SK-MEL-5 (cell line): ENCODE results near the gene NFKBIA. TPM values are rescaled to one million over a fixed set of nuclear protein-coding genes. Genes with fewer than 3 reads are reported as not detected.
"Not testable (repeated sequence)": the region's sequence is repeated elsewhere in the genome, so short reads cannot be mapped to it uniquely, and the experiment has no call there.

Source experiments
- DNase-seq: peaks from one replicate; pipeline ENCODE4 v3.0.0-alpha.2; 2016; ENCODE audit warnings: low read depth, low spot score
- in situ Hi-C: cut with HindIII; loops from 2 replicates; pipeline ENCODE4 v1.10.0; 2016; ENCODE audit warnings: low sequenced_read_pairs, high pct_unique_total_duplicates, low pct_unique_long_range_greater_than_20kb
- polyA plus RNA-seq, 2 experiments: library from polyadenylated mRNA; depleted of rRNA; stranded (reverse); fragments of >200 nt; gene quantifications; 2 replicates each; pipeline ENCODE4 v1.2.3, GENCODE V29; 2015
- total RNA-seq: library from RNA; depleted of rRNA; stranded (reverse); fragments of >200 nt; shearing (Covaris generic); gene quantifications from 2 replicates; pipeline ENCODE4 v1.2.3, GENCODE V29; 2014; rRNA removed

NFKBIA gene
- total RNA-seq, result 25.8 and 26.7 TPM in 2 replicates
- polyA plus RNA-seq (2015; cell fraction: cytosol; rRNA removed), result 24.3 and 32.3 TPM in 2 replicates
- polyA plus RNA-seq (2015; cell fraction: nucleus; rRNA removed), result 68.5 and 74.5 TPM in 2 replicates

- DNase-seq, result peak; percentile 77
- in situ Hi-C loops, result no loop called here
Observed at GRCh38 chr14:35404449-35405303, at the start of gene NFKBIA. TSS of gene NFKBIA (minus strand) at chr14:35404749. CDS start at chr14:35404644, 105 bp downstream.

- no peak for DNase-seq
- in situ Hi-C loops, result loop anchor here (25.0 kb wide), 2 partner anchors 116 to 241 kb away; no protein-coding TSS in a partner anchor
Observed at GRCh38 chr14:35446450-35446849, 41.9 kb upstream of the NFKBIA start.

- in situ Hi-C loops, result loop anchor here (25.0 kb wide), 2 partner anchors 118 to 243 kb away; no protein-coding TSS in a partner anchor
- no peak for DNase-seq
Observed at GRCh38 chr14:35444104-35444503, 39.6 kb upstream of the NFKBIA start.

- no peak for DNase-seq
- in situ Hi-C loops, result loop anchor here (25.0 kb wide), 2 partner anchors 121 to 246 kb away; no protein-coding TSS in a partner anchor
Observed at GRCh38 chr14:35441160-35441559, 36.6 kb upstream of the NFKBIA start.

GRCh38 chr14:35438910-35439713, 34.6 kb upstream of the NFKBIA start:
- in situ Hi-C loops, result loop anchor here (25.0 kb wide), 2 partner anchors 123 to 248 kb away; no protein-coding TSS in a partner anchor
- peak; percentile 44 for DNase-seq

GRCh38 chr14:35438492-35438891, 33.9 kb upstream of the NFKBIA start:
- DNase-seq, result not testable (repeated sequence)
- in situ Hi-C loops, result loop anchor here (25.0 kb wide), 2 partner anchors 124 to 249 kb away; no protein-coding TSS in a partner anchor

- no peak for DNase-seq
- in situ Hi-C loops, result loop anchor here (25.0 kb wide), 2 partner anchors 127 to 252 kb away; no protein-coding TSS in a partner anchor
Observed at GRCh38 chr14:35435177-35435576, 30.6 kb upstream of the NFKBIA start.

GRCh38 chr14:35433826-35434225, 29.3 kb upstream of the NFKBIA start:
- no peak for DNase-seq
- in situ Hi-C loops, result loop anchor here (25.0 kb wide), 2 partner anchors 128 to 253 kb away; no protein-coding TSS in a partner anchor

- DNase-seq, result no peak
- in situ Hi-C loops, result loop anchor here (25.0 kb wide), 2 partner anchors 132 to 257 kb away; no protein-coding TSS in a partner anchor
Observed at GRCh38 chr14:35430459-35431199, 26.1 kb upstream of the NFKBIA start.

- in situ Hi-C loops, result loop anchor here (25.0 kb wide), 2 partner anchors 132 to 257 kb away; no protein-coding TSS in a partner anchor
- DNase-seq, result no peak
Observed at GRCh38 chr14:35429951-35430350, 25.4 kb upstream of the NFKBIA start.

- no peak for DNase-seq
Observed at GRCh38 chr14:35425850-35426249, 21.3 kb upstream of the NFKBIA start.

GRCh38 chr14:35423621-35424020, 19.1 kb upstream of the NFKBIA start:
- DNase-seq, result no peak
- in situ Hi-C loops, result no loop called here

More at GRCh38 chr14:35425850-35426249, 21.3 kb upstream of the NFKBIA start:
- in situ Hi-C loops, result loop anchor here (25.0 kb wide), 2 partner anchors 136 to 261 kb away; no protein-coding TSS in a partner anchor

- DNase-seq, result no peak
- in situ Hi-C loops, result no loop called here
Observed at GRCh38 chr14:35420036-35420811, 15.7 kb upstream of the NFKBIA start.

- DNase-seq, result no peak
- in situ Hi-C loops, result no loop called here
Observed at GRCh38 chr14:35419429-35419841, 14.9 kb upstream of the NFKBIA start.

GRCh38 chr14:35418093-35418492, 13.5 kb upstream of the NFKBIA start:
- in situ Hi-C loops, result no loop called here
- DNase-seq, result no peak

GRCh38 chr14:35416108-35416750, 11.7 kb upstream of the NFKBIA start:
- in situ Hi-C loops, result no loop called here
- no peak for DNase-seq
